Keratinocyte (primary cell): ENCODE data around the gene CD27. TPM values are rescaled to one million over a fixed set of nuclear protein-coding genes. Genes with fewer than 3 reads are reported as not detected.

Experiments used
- DNase-seq: peaks from one replicate; pipeline ENCODE4 v3.0.0-alpha.2; 2011; ENCODE audit warnings: low read depth, missing footprints, low spot score
- FAIRE-seq: peaks from 2 replicates; lab custom pipeline; 2011; peaks lifted over from hg19 to GRCh38; lab: Jason Lieb, UNC
- H2AFZ ChIP-seq: 2 replicates; pipeline ENCODE4 v1.6.0; 2012; ENCODE audit warnings: low read length, control low read depth, inconsistent platforms; ENCODE audit not compliant: control insufficient read depth
- H3K27ac ChIP-seq: 2 replicates; pipeline ENCODE4 v1.5.1; 2011; ENCODE audit warnings: low read length; ENCODE audit not compliant: control insufficient read depth, insufficient read depth
- H3K27me3 ChIP-seq: 3 replicates; pipeline ENCODE4 v1.6.0; 2011; ENCODE audit warnings: low read length; ENCODE audit not compliant: control insufficient read depth, insufficient read depth; ENCODE audit errors: extremely low read depth
- H3K36me3 ChIP-seq, 2 experiments: 2 replicates in 1 of 2; 3 replicates in 1 of 2; pipeline ENCODE4 v1.5.1; 2011; ENCODE audit warnings: low read length in 2 of 2, mild to moderate bottlenecking in 1 of 2; ENCODE audit not compliant: control insufficient read depth in 2 of 2, insufficient read depth in 2 of 2; ENCODE audit errors: extremely low read depth in 1 of 2
- H3K4me1 ChIP-seq: 3 replicates; pipeline ENCODE4 v1.5.1; 2011; ENCODE audit warnings: low read length; ENCODE audit not compliant: control insufficient read depth, insufficient read depth; ENCODE audit errors: extremely low read depth
- H3K4me2 ChIP-seq: 3 replicates; pipeline ENCODE4 v1.6.0; 2011; ENCODE audit warnings: low read depth, low read length; ENCODE audit not compliant: control insufficient read depth, insufficient read depth; ENCODE audit errors: extremely low read depth
- H3K4me3 ChIP-seq, 3 experiments: fragments of 200-600 bp in 1 of 3; sonication (generic) in 1 of 3; 2 replicates in 2 of 3; 3 replicates in 1 of 3; pipeline ENCODE4 v1.5.1; 2011 to 2016; ENCODE audit warnings: low read length in 3 of 3, mild to moderate bottlenecking in 3 of 3, control low read depth in 2 of 3, inconsistent platforms in 1 of 3, low read depth in 1 of 3, mixed read lengths in 1 of 3, mixed run types in 1 of 3, moderate library complexity in 1 of 3; ENCODE audit not compliant: control insufficient read depth in 2 of 3, insufficient read depth in 2 of 3; ENCODE audit errors: extremely low read depth in 1 of 3
- H3K79me2 ChIP-seq: 2 replicates; pipeline ENCODE4 v1.6.0; 2012; ENCODE audit warnings: low read length; ENCODE audit not compliant: control insufficient read depth, insufficient read depth
- H3K9ac ChIP-seq: 3 replicates; pipeline ENCODE4 v1.6.0; 2011; ENCODE audit warnings: low read length; ENCODE audit not compliant: control insufficient read depth, insufficient read depth; ENCODE audit errors: extremely low read depth
- H3K9me1 ChIP-seq: 3 replicates; pipeline ENCODE4 v1.6.0; 2011; ENCODE audit warnings: low read length; ENCODE audit not compliant: control insufficient read depth, insufficient read depth; ENCODE audit errors: extremely low read depth
- H3K9me3 ChIP-seq: 2 replicates; pipeline ENCODE4 v1.5.1; 2012; ENCODE audit warnings: low read depth, low read length; ENCODE audit not compliant: control insufficient read depth
- H4K20me1 ChIP-seq: 3 replicates; pipeline ENCODE4 v1.6.0; 2011; ENCODE audit warnings: low read length; ENCODE audit not compliant: control insufficient read depth, insufficient read depth; ENCODE audit errors: extremely low read depth
- CTCF ChIP-seq, 3 experiments: IDR thresholded peaks in 1 of 3; conservative IDR thresholded peaks in 1 of 3; optimal IDR thresholded peaks in 1 of 3; 2 replicates in 2 of 3; 3 replicates in 1 of 3; pipeline versions ENCODE3 to v1.5.1; 2011; ENCODE audit warnings: low read length in 3 of 3, mild to moderate bottlenecking in 3 of 3, moderate library complexity in 2 of 3, control low read depth in 1 of 3, inconsistent platforms in 1 of 3; ENCODE audit not compliant: insufficient read depth in 2 of 3; ENCODE audit errors: extremely low read depth in 1 of 3
- EZH2 ChIP-seq: IDR thresholded peaks from one replicate; pipeline ENCODE4 v1.6.1; 2012; ENCODE audit warnings: inconsistent platforms, mild to moderate bottlenecking, low read length, moderate library complexity
- dilution Hi-C: fragments of 300-500 bp; cut with MboI; formaldehyde crosslinking; loops from one replicate; pipeline ENCODE4 v1.7.0; 2020; ENCODE audit warnings: low sequenced_read_pairs; ENCODE audit not compliant: extremely low pct_ligation_motif_present
- polyA plus RNA-seq, 5 experiments: library from polyadenylated mRNA; depleted of rRNA in 3 of 5; stranded (reverse) in 3 of 5; stranded (forward) in 1 of 5; unstranded in 1 of 5; fragments of >200 nt; gene quantifications; 1 replicate in 1 of 5; 2 replicates in 3 of 5; 3 replicates in 1 of 5; pipeline versions ENCODE4 v1.2.1 to v1.2.3, GENCODE V29; 2011 to 2012; ENCODE audit warnings: missing spikeins in 2 of 5, low read depth in 1 of 5, low replicate concordance in 1 of 5

CD27 gene
- polyA plus RNA-seq, 1 donor (not counting 4 experiments of a cell fraction or from before 2014, with no cell fraction given) = not detected

GRCh38 chr12:6469609-6470374 lies 25.0 kb downstream of the CD27 start:
- Histone ChIP-seq H3K4me2 (peak overlapping the region; percentile 91), H4K20me1 (no peaks in the 10 kb centered on the region), H3K79me2 (peaks cover 3% of the 10 kb centered on the region), H3K27ac (peak overlapping the region; percentile 87), H3K4me3 (peak overlapping the region; percentile 64 to 83 (median 82)), H3K9me1 (no peaks in the 10 kb centered on the region), H3K4me1 (peaks cover 22% of the 10 kb centered on the region), H3K36me3 (peaks cover 1 to 2% of the 10 kb centered on the region in 2 experiments), H3K9ac (peak overlapping the region; percentile 84), H2AFZ (peak overlapping the region; percentile 99), H3K9me3 (no peaks in the 10 kb centered on the region), H3K27me3 (no peaks in the 10 kb centered on the region)
- no peak for TF ChIP-seq CTCF (optimal IDR thresholded peaks at IDR 0.05 in 1 of 3, IDR thresholded peaks at IDR 0.05 in 1 of 3, conservative IDR thresholded peaks at IDR 0.05 in 1 of 3; ENCODE audit: extremely low read depth in 1 of 3, insufficient read depth in 2 of 3, low read length in 3 of 3)
- no peak for TF ChIP-seq EZH2
- DNase-seq (no peak), FAIRE-seq (no peak)
- dilution Hi-C loops = no loop called here

- no peaks in the 10 kb centered on the region for H3K27me3 ChIP-seq
- H3K4me1 ChIP-seq = peaks cover 22% of the 10 kb centered on the region
- peak within 1 kb of the TSS; percentile 87 for H3K27ac ChIP-seq
- dilution Hi-C loops = no loop called here
- peak within 1 kb of the TSS; percentile 99 for H2AFZ ChIP-seq
- no peaks in the 10 kb centered on the region for H3K9me3 ChIP-seq
- H3K36me3 ChIP-seq = peaks cover 0 to 1% of the 10 kb centered on the region in 2 experiments
- no peaks in the 10 kb centered on the region for H3K9me1 ChIP-seq
- peak within 1 kb of the TSS; percentile 91 for H3K4me2 ChIP-seq
- H4K20me1 ChIP-seq = no peaks in the 10 kb centered on the region
- DNase-seq = no peak
- TF ChIP-seq EZH2 (no peak), CTCF (optimal IDR thresholded peaks at IDR 0.05 in 1 of 3, IDR thresholded peaks at IDR 0.05 in 1 of 3, conservative IDR thresholded peaks at IDR 0.05 in 1 of 3; ENCODE audit: extremely low read depth in 1 of 3, insufficient read depth in 2 of 3, low read length in 3 of 3) (no peak)
- H3K4me3 ChIP-seq = peak within 1 kb of the TSS; percentile 64 to 83 (median 82)
- H3K9ac ChIP-seq = peak within 1 kb of the TSS; percentile 84
- H3K79me2 ChIP-seq = peaks cover 3% of the 10 kb centered on the region
- FAIRE-seq = no peak
These were observed 25.8 kb downstream of the CD27 start, which contains the start of gene VAMP1 for GRCh38 chr12:6470375-6471163. VAMP1 (minus strand) TSS chr12:6470677; CDS start chr12:6470531, 146 bp downstream.
